Measurements from ENCODE around the gene CNNM2.
A peak's percentile ranks its signal among the peaks of the same experiment; 100 is the strongest.

The CNNM2 gene

GRCh38 chr10:102917962-102918816, at the start of gene CNNM2 (continued):
- TF ChIP-seq KLF17 (tag by site-specific recombination; IDR thresholded peaks at IDR 0.05) (0 out of 2 replicates have a peak, but pooled peaks have one; percentile 40), ZNF37A (tag by site-specific recombination; IDR thresholded peaks at IDR 0.05) (0 out of 2 replicates have a peak, but pooled peaks have one; percentile 36), ZXDB (tag by site-specific recombination; IDR thresholded peaks at IDR 0.05) (peak; percentile 81), ZBTB48 (tag by site-specific recombination; IDR thresholded peaks at IDR 0.05) (no peak), ZNF132 (tag by site-specific recombination; IDR thresholded peaks at IDR 0.05; ENCODE audit: borderline replicate concordance) (no peak), ZNF704 (tag by site-specific recombination; IDR thresholded peaks at IDR 0.05) (no peak), YY1 (tag by site-specific recombination; IDR thresholded peaks at IDR 0.05) (peak; percentile 99), KLF8 (tag by site-specific recombination; IDR thresholded peaks at IDR 0.05) (peak; percentile 42; the same call in 1 of the 2 replicates), ZBTB49 (tag by site-specific recombination; IDR thresholded peaks at IDR 0.05; ENCODE audit: low read depth) (no peak), ZNF791 (tag by site-specific recombination; IDR thresholded peaks at IDR 0.05) (no peak), ZNF211 (tag by site-specific recombination; IDR thresholded peaks at IDR 0.05; ENCODE audit: low read depth) (no peak), ZIC2 (tag by site-specific recombination; IDR thresholded peaks at IDR 0.05) (peak; percentile 67), HOXC10 (CRISPR knock-in tag; IDR thresholded peaks at IDR 0.05) (no peak)

GRCh38 chr10:102868911-102869257, 49.2 kb upstream of the CNNM2 start:
- CTCF ChIA-PET = no interaction called here
- Histone ChIP-seq H3K4me1 (ENCODE audit: control insufficient read depth, insufficient read depth, low read length) (peaks cover 3% of the 10 kb centered on the region), H3K4me3 (ENCODE audit: low read depth, low read length) (peak overlapping the region; percentile 49), H3K36me3 (ENCODE audit: control insufficient read depth in 2 of 2, insufficient read depth in 1 of 2, low read length in 2 of 2) (peaks cover under 1 to 13% of the 10 kb centered on the region in 2 experiments), H3K27ac (ENCODE audit: extremely low read depth, low read depth, low read length) (no peak overlapping the region), H3K9me3 (ENCODE audit: control insufficient read depth, insufficient read depth, low read depth, low read length) (no peaks in the 10 kb centered on the region)
- POLR2A ChIA-PET = interaction anchor here (0.6 to 1.9 kb wide), 5 partner anchors 9 to 125 kb away, joined by 3 to 19 read pairs (median 4); partner anchors contain the start of genes BORCS7, CYP17A1 and WBP1L
- TF ChIP-seq KLF9 (tag by site-specific recombination; IDR thresholded peaks at IDR 0.05; ENCODE audit: low read depth) (no peak), ZNF211 (tag by site-specific recombination; IDR thresholded peaks at IDR 0.05; ENCODE audit: low read depth) (no peak), ZNF518A (tag by site-specific recombination; conservative IDR thresholded peaks at IDR 0.05; ENCODE audit: low read depth) (no peak), ZNF280C (tag by site-specific recombination; IDR thresholded peaks at IDR 0.05) (no peak), PRDM10 (tag by site-specific recombination; IDR thresholded peaks at IDR 0.05) (peak; percentile 51; the same call in 1 of the 2 replicates), SP7 (tag by site-specific recombination; IDR thresholded peaks at IDR 0.05) (no peak), SETDB1 (IDR thresholded peaks at IDR 0.05; ENCODE audit: insufficient read length, low read length) (no peak)

Measured in HEK293 (cell line).